ENCODE data around the gene CACNA2D3.

The CACNA2D3 gene

DNA sequence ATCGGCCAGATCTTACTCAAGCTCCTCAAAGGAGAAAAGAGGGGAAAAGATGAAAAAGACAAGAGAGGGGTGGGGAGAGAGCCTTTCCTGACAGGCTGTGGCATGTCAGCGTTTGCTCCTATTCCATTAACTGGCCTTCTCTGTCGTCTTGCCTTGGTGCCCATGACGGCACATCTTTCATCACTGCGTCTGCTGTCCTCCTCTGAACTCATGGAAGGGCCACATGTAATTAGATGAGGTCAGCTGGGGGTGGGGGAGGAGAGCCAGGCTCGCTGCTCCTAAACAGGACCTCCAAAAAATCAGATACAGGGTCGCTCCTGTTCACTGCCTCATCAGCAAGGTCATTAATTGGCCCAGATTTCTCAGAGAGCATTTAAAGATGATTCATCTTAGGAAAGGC, 755.8 kb downstream of the CACNA2D3 start:
- Histone ChIP-seq H3K27me3 (ENCODE audit: control insufficient read depth in 1 of 2, insufficient read depth in 2 of 2, low read length in 2 of 2) (no peaks in the 10 kb centered on the region), H3K4me3 (ENCODE audit: low read length in 2 of 2) (no peak overlapping the region), H3K4me1 (ENCODE audit: control insufficient read depth, insufficient read depth, low read length) (peaks cover 10% of the 10 kb centered on the region), H3K36me3 (ENCODE audit: control insufficient read depth in 2 of 2, insufficient read depth in 2 of 2, low read length in 2 of 2) (no peaks in the 10 kb centered on the region), H3K9me3 (ENCODE audit: control insufficient read depth in 2 of 2, low read length in 2 of 2) (no peaks in the 10 kb centered on the region), H3K27ac (ENCODE audit: low read length) (no peak overlapping the region), H3K9ac (ENCODE audit: low read length in 2 of 2) (no peak overlapping the region)

- H3K9ac ChIP-seq (ENCODE audit: low read length in 2 of 2): no peak overlapping the region
- peaks cover 10% of the 10 kb centered on the region for H3K4me1 ChIP-seq (ENCODE audit: control insufficient read depth, insufficient read depth, low read length)
- no peak overlapping the region for H3K4me3 ChIP-seq (ENCODE audit: low read length in 2 of 2)
- peak overlapping the region; percentile 37 for H3K27ac ChIP-seq (ENCODE audit: low read length)
- no peaks in the 10 kb centered on the region for H3K9me3 ChIP-seq (ENCODE audit: control insufficient read depth in 2 of 2, low read length in 2 of 2)
- H3K36me3 ChIP-seq (ENCODE audit: control insufficient read depth in 2 of 2, insufficient read depth in 2 of 2, low read length in 2 of 2): no peaks in the 10 kb centered on the region
- H3K27me3 ChIP-seq (ENCODE audit: control insufficient read depth in 1 of 2, insufficient read depth in 2 of 2, low read length in 2 of 2): no peaks in the 10 kb centered on the region
Measured at GRCh38 chr3:54882129-54882833, 759.9 kb downstream of the CACNA2D3 start.

DNA sequence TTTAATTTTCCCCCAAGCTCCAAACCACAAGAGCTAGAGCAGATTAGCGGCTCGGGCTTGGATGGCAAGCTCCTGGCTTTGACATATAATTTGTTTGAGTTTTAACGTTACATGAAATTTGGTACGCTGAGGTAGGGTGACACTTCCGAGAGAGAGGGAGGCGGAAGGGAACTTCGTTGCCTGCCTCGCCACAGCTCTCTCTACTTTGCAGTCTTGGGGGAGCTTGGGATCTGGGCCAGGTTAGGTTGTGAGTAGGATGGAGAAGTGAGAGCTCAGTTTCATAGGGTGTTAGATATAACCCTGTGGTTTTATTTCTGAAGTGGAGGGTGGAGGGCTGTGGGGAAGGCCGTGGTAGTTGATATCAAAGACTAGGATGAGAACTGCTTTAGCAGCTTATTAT, 765.8 kb downstream of the CACNA2D3 start:
- H3K9me3 ChIP-seq (ENCODE audit: control insufficient read depth in 2 of 2, low read length in 2 of 2): no peaks in the 10 kb centered on the region
- peak overlapping the region; percentile 2 for H3K27ac ChIP-seq (ENCODE audit: low read length)
- no peaks in the 10 kb centered on the region for H3K27me3 ChIP-seq (ENCODE audit: control insufficient read depth in 1 of 2, insufficient read depth in 2 of 2, low read length in 2 of 2)
- no peak overlapping the region for H3K4me3 ChIP-seq (ENCODE audit: low read length in 2 of 2)
- H3K9ac ChIP-seq (ENCODE audit: low read length in 2 of 2): no peak overlapping the region
- H3K4me1 ChIP-seq (ENCODE audit: control insufficient read depth, insufficient read depth, low read length): peaks cover 27% of the 10 kb centered on the region
- H3K36me3 ChIP-seq (ENCODE audit: control insufficient read depth in 2 of 2, insufficient read depth in 2 of 2, low read length in 2 of 2): no peaks in the 10 kb centered on the region

- Histone ChIP-seq H3K9ac (ENCODE audit: low read length in 2 of 2) (no peak overlapping the region), H3K27me3 (ENCODE audit: control insufficient read depth in 1 of 2, insufficient read depth in 2 of 2, low read length in 2 of 2) (no peaks in the 10 kb centered on the region), H3K4me1 (ENCODE audit: control insufficient read depth, insufficient read depth, low read length) (peaks cover 27% of the 10 kb centered on the region), H3K36me3 (ENCODE audit: control insufficient read depth in 2 of 2, insufficient read depth in 2 of 2, low read length in 2 of 2) (no peaks in the 10 kb centered on the region), H3K27ac (ENCODE audit: low read length) (peak overlapping the region; percentile 2), H3K9me3 (ENCODE audit: control insufficient read depth in 2 of 2, low read length in 2 of 2) (no peaks in the 10 kb centered on the region), H3K4me3 (ENCODE audit: low read length in 2 of 2) (no peak overlapping the region)
Measured at GRCh38 chr3:54888873-54889272, 766.5 kb downstream of the CACNA2D3 start.

GRCh38 chr3:54889731-54890130, 767.4 kb downstream of the CACNA2D3 start:
- H3K9me3 ChIP-seq (ENCODE audit: control insufficient read depth in 2 of 2, low read length in 2 of 2): no peaks in the 10 kb centered on the region
- peaks cover 27% of the 10 kb centered on the region for H3K4me1 ChIP-seq (ENCODE audit: control insufficient read depth, insufficient read depth, low read length)
- H3K27ac ChIP-seq (ENCODE audit: low read length): no peak overlapping the region
- H3K36me3 ChIP-seq (ENCODE audit: control insufficient read depth in 2 of 2, insufficient read depth in 2 of 2, low read length in 2 of 2): no peaks in the 10 kb centered on the region
- H3K4me3 ChIP-seq (ENCODE audit: low read length in 2 of 2): no peak overlapping the region
- H3K27me3 ChIP-seq (ENCODE audit: control insufficient read depth in 1 of 2, insufficient read depth in 2 of 2, low read length in 2 of 2): no peaks in the 10 kb centered on the region
- H3K9ac ChIP-seq (ENCODE audit: low read length in 2 of 2): no peak overlapping the region

- no peaks in the 10 kb centered on the region for H3K27me3 ChIP-seq (ENCODE audit: control insufficient read depth in 1 of 2, insufficient read depth in 2 of 2, low read length in 2 of 2)
- H3K27ac ChIP-seq (ENCODE audit: low read length): peak overlapping the region; percentile 82
- peak overlapping the region in 1 of 2 donors; percentile 10 for H3K4me3 ChIP-seq (ENCODE audit: low read length in 2 of 2)
- no peaks in the 10 kb centered on the region for H3K9me3 ChIP-seq (ENCODE audit: control insufficient read depth in 2 of 2, low read length in 2 of 2)
- peaks cover 27% of the 10 kb centered on the region for H3K4me1 ChIP-seq (ENCODE audit: control insufficient read depth, insufficient read depth, low read length)
- H3K36me3 ChIP-seq (ENCODE audit: control insufficient read depth in 2 of 2, insufficient read depth in 2 of 2, low read length in 2 of 2): no peaks in the 10 kb centered on the region
- H3K9ac ChIP-seq (ENCODE audit: low read length in 2 of 2): peak overlapping the region; percentile 36 to 46
Measured at GRCh38 chr3:54891540-54891897, 769.2 kb downstream of the CACNA2D3 start.

- Histone ChIP-seq H3K27ac (ENCODE audit: low read length) (peak overlapping the region; percentile 82), H3K27me3 (ENCODE audit: control insufficient read depth in 1 of 2, insufficient read depth in 2 of 2, low read length in 2 of 2) (no peaks in the 10 kb centered on the region), H3K4me1 (ENCODE audit: control insufficient read depth, insufficient read depth, low read length) (peaks cover 27% of the 10 kb centered on the region), H3K4me3 (ENCODE audit: low read length in 2 of 2) (no peak overlapping the region), H3K9me3 (ENCODE audit: control insufficient read depth in 2 of 2, low read length in 2 of 2) (no peaks in the 10 kb centered on the region), H3K36me3 (ENCODE audit: control insufficient read depth in 2 of 2, insufficient read depth in 2 of 2, low read length in 2 of 2) (no peaks in the 10 kb centered on the region), H3K9ac (ENCODE audit: low read length in 2 of 2) (no peak overlapping the region)
Measured at GRCh38 chr3:54892168-54892567, 769.8 kb downstream of the CACNA2D3 start.

DNA sequence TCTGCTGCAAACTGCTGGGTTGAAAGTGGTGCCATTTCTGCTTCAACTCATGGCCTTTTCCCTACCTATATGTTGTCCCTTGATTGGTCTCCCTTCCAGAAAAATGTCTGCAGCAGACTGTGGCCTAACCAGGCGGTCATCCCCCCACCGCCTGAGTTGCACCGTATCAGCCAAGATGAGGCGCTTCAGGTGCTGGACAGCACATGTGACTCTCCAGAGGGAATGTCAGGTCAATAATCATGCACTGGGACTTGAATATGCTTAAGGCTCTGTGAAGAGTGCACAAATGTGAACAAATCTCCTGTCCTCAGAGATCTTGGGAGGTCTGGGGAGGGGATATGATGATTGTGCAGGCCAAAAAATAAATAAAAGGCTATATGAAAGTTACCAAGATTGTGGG, 773.3 kb downstream of the CACNA2D3 start:
- Histone ChIP-seq H3K36me3 (ENCODE audit: control insufficient read depth in 2 of 2, insufficient read depth in 2 of 2, low read length in 2 of 2) (no peaks in the 10 kb centered on the region), H3K4me3 (ENCODE audit: low read length in 2 of 2) (no peak overlapping the region), H3K27ac (ENCODE audit: low read length) (no peak overlapping the region), H3K9me3 (ENCODE audit: control insufficient read depth in 2 of 2, low read length in 2 of 2) (no peaks in the 10 kb centered on the region), H3K9ac (ENCODE audit: low read length in 2 of 2) (no peak overlapping the region), H3K27me3 (ENCODE audit: control insufficient read depth in 1 of 2, insufficient read depth in 2 of 2, low read length in 2 of 2) (no peaks in the 10 kb centered on the region), H3K4me1 (ENCODE audit: control insufficient read depth, insufficient read depth, low read length) (peaks cover 19% of the 10 kb centered on the region)

GRCh38 chr3:54897028-54897711, 774.8 kb downstream of the CACNA2D3 start:
- Histone ChIP-seq H3K9ac (ENCODE audit: low read length in 2 of 2) (no peak overlapping the region), H3K27me3 (ENCODE audit: control insufficient read depth in 1 of 2, insufficient read depth in 2 of 2, low read length in 2 of 2) (no peaks in the 10 kb centered on the region), H3K27ac (ENCODE audit: low read length) (no peak overlapping the region), H3K4me1 (ENCODE audit: control insufficient read depth, insufficient read depth, low read length) (peaks cover 19% of the 10 kb centered on the region), H3K36me3 (ENCODE audit: control insufficient read depth in 2 of 2, insufficient read depth in 2 of 2, low read length in 2 of 2) (no peaks in the 10 kb centered on the region), H3K9me3 (ENCODE audit: control insufficient read depth in 2 of 2, low read length in 2 of 2) (no peaks in the 10 kb centered on the region), H3K4me3 (ENCODE audit: low read length in 2 of 2) (no peak overlapping the region)

DNA sequence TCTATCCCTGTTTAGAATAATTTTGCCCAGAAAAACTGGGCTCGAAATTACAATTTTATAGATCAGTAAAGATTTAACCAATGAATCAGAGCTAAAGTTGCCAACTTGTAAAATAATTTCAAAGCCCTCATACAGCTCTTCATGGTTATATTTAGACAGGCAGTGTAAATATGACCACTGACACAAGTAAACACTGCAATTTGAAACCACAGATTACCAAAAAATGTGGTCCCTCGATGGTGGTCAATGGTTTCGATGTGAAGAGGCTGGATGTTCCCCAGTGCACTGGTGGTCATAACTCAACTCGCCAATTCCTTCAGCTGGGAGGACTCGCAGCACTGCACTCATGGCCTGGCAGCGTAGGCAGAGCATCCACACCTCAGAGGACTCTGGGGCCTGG, 776.9 kb downstream of the CACNA2D3 start:
- no peak overlapping the region for H3K9ac ChIP-seq (ENCODE audit: low read length in 2 of 2)
- no peak overlapping the region for H3K27ac ChIP-seq (ENCODE audit: low read length)
- no peaks in the 10 kb centered on the region for H3K36me3 ChIP-seq (ENCODE audit: control insufficient read depth in 2 of 2, insufficient read depth in 2 of 2, low read length in 2 of 2)
- no peaks in the 10 kb centered on the region for H3K27me3 ChIP-seq (ENCODE audit: control insufficient read depth in 1 of 2, insufficient read depth in 2 of 2, low read length in 2 of 2)
- no peak overlapping the region for H3K4me3 ChIP-seq (ENCODE audit: low read length in 2 of 2)
- H3K9me3 ChIP-seq (ENCODE audit: control insufficient read depth in 2 of 2, low read length in 2 of 2): no peaks in the 10 kb centered on the region
- H3K4me1 ChIP-seq (ENCODE audit: control insufficient read depth, insufficient read depth, low read length): peaks cover 18% of the 10 kb centered on the region

All from stomach smooth muscle (tissue), 2 donors.